ENCODE results near the gene KLF13. TPM values are rescaled to one million over a fixed set of nuclear protein-coding genes. Genes with fewer than 3 reads are reported as not detected.
A peak's percentile ranks its signal among the peaks of the same experiment; 100 is the strongest.

Gene KLF13
- total RNA-seq, 8 experiments from 2014 or later = 28.5 to 64.2 (median 42.6) TPM

- 40 to 73% (median 48%) methylated on average over 1 to 4 of the region's 21 CpGs; no CpG with 5 or more reads in 6 of the 10 experiments for WGBS, 10 experiments
- ATAC-seq (replicated peaks in 6 of 8) = no peak
- H3K4me3 ChIP-seq = peak overlapping the region in 2 of 5 donors; percentile 45 to 55
- H3K4me1 ChIP-seq (replicated peaks in 1 of 2) = peaks cover 11 to 14% of the 10 kb centered on the region in 2 donors
- in situ Hi-C loops (cut with MboI; ENCODE audit: low pct_unique_long_range_greater_than_20kb in 2 of 9, low sequenced_read_pairs in 9 of 9, unreplicated experiment in 9 of 9) = no loop called here
- no peak overlapping the region for H3K27ac ChIP-seq
These were observed 66.9 kb downstream of the KLF13 start for GRCh38 chr15:31393444-31394091.

GRCh38 chr15:31396881-31397560, 70.4 kb downstream of the KLF13 start:
- H3K4me3 ChIP-seq = no peak overlapping the region
- in situ Hi-C loops (cut with MboI; ENCODE audit: low pct_unique_long_range_greater_than_20kb in 2 of 9, low sequenced_read_pairs in 9 of 9, unreplicated experiment in 9 of 9) = no loop called here
- peaks cover 11 to 21% of the 10 kb centered on the region in 2 donors for H3K4me1 ChIP-seq (replicated peaks in 1 of 2)
- no peak overlapping the region for H3K27ac ChIP-seq
- WGBS, 10 experiments = 0 to 63% (median 27%) methylated on average over 1 to 4 of the region's 27 CpGs; no CpG with 5 or more reads in 4 of the 10 experiments
- ATAC-seq (replicated peaks in 6 of 8) = peak; percentile 74 to 91 (median 82)

GRCh38 chr15:31397851-31398661, 71.4 kb downstream of the KLF13 start:
- ATAC-seq (replicated peaks in 6 of 8) = no peak
- Histone ChIP-seq H3K27ac (no peak overlapping the region), H3K4me3 (no peak overlapping the region), H3K4me1 (replicated peaks in 1 of 2) (peaks cover 14 to 25% of the 10 kb centered on the region in 2 donors)
- 25 to 80% (median 70%) methylated on average over 1 to 9 of the region's 21 CpGs; no CpG with 5 or more reads in 5 of the 10 experiments for WGBS, 10 experiments
- in situ Hi-C loops (cut with MboI; ENCODE audit: low pct_unique_long_range_greater_than_20kb in 2 of 9, low sequenced_read_pairs in 9 of 9, unreplicated experiment in 9 of 9) = no loop called here

DNA sequence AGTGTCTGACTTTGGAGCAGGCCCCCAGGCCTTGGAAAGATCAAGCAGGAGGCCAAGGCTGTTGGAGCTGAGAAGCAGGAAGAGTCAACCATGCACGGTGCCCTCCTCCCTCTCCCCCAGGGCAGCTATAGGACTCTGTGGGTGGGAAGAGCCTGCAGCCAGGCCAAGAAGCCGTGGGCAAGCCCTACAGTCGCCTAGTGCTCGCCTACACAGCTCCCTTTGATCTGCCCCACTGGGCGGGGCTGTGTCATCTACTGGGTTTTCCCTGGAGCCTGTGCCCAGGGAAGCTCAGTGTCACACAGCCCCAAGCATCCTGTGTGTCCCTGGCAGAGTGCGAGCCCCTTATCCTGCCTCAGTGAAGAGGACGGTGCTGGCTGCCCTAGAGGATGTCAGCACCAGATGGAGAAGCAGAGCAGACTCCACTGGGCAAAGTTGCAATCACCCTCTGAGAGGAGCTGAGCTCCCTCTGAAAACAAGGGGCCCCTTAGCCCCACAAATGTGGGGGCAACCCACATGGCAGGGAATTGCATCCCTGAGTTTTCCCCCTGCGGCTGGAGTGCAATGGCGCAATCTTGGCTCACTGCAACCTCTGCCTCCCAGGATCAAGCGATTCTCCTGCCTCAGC, 72.2 kb downstream of the KLF13 start:
- Histone ChIP-seq H3K27ac (no peak overlapping the region), H3K4me1 (replicated peaks in 1 of 2) (peaks cover 14 to 25% of the 10 kb centered on the region in 2 donors), H3K4me3 (no peak overlapping the region)
- 0 to 92% (median 67%) methylated on average over 1 to 4 of the region's 10 CpGs; no CpG with 5 or more reads in 6 of the 10 experiments for WGBS, 10 experiments
- in situ Hi-C loops (cut with MboI; ENCODE audit: low pct_unique_long_range_greater_than_20kb in 2 of 9, low sequenced_read_pairs in 9 of 9, unreplicated experiment in 9 of 9) = no loop called here
- ATAC-seq (replicated peaks in 6 of 8) = peak in 2 of 8 experiments; percentile 3 to 11

DNA sequence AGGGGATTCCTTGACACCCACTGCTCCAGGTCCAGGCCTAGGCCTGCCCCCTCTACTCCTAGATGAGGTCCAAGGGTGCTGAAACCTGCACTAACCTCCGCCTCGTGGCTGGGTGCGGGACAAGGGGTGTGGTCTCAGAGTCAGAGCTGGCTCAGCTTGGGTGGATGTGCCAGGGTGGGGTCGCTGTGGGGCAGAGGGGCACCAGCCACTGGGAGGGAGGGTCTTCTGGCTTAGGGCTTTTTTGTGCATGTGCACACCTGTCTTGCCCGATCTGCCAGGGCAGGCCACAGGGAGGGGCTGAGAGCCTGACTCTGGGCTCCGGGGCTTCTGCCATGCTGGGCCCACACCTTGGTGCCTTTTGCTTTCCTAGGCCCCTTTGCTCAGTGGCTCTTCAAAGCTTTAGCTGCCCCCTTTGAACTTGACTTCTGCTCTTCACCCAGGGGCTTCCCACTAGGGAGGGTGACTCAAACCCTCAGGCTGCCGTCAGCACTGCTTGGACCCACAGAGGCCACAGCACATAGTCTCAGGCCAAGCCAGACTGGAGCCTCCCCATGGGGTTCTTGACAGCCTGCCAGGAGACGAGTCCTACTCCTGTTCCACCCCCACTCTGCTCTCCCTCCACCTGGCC, 73.0 kb downstream of the KLF13 start:
- ATAC-seq (replicated peaks in 6 of 8) = no peak
- H3K4me1 ChIP-seq (replicated peaks in 1 of 2) = peaks cover 14 to 25% of the 10 kb centered on the region in 2 donors
- 17 to 50% methylated on average over 1 of the region's 8 CpGs; no CpG with 5 or more reads in 8 of the 10 experiments for WGBS, 10 experiments
- no peak overlapping the region for H3K4me3 ChIP-seq
- H3K27ac ChIP-seq = no peak overlapping the region
- in situ Hi-C loops (cut with MboI; ENCODE audit: low pct_unique_long_range_greater_than_20kb in 2 of 9, low sequenced_read_pairs in 9 of 9, unreplicated experiment in 9 of 9) = no loop called here

DNA sequence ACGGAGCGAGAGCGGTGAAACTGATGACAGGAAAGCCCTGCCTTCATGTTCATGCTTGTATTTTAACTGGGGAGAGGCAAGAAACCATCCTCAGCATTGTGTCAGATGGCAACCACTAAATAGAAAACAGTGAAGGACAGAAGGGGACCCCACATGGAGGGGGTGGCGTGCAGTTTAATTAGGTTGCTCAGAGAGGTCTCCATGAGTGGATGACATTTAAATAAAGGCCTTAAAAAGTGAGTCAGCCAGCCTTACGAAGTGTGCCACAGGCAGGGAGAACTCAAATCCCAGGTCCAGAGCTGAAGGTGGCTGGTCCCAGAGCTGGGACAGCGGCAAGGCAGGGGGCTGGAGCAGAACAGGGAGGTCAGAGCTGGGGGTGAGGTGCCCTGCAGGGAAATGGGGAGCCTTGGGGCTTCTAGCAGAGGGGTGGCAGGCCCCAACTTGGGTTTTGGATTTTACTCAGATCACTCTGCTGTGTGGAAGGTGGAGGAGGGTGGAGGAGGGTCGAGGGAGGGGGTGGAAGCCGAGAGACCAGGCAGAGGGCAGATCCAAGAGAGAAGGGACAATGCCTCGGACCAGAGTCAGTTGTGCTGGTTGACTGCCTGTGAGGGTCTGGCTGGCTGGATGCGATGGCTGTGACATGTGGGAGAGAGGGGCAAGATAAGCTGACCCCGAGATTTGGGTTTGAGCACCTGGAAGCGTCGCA, 73.7 kb downstream of the KLF13 start:
- in situ Hi-C loops (cut with MboI; ENCODE audit: low pct_unique_long_range_greater_than_20kb in 2 of 9, low sequenced_read_pairs in 9 of 9, unreplicated experiment in 9 of 9) = no loop called here
- WGBS, 10 experiments = 82 to 100% (median 92%) methylated on average over 2 to 10 of the region's 13 CpGs; no CpG with 5 or more reads in 1 of the 10 experiments
- Histone ChIP-seq H3K4me3 (no peak overlapping the region), H3K4me1 (replicated peaks in 1 of 2) (peaks cover 14 to 25% of the 10 kb centered on the region in 2 donors), H3K27ac (no peak overlapping the region)
- no peak for ATAC-seq (replicated peaks in 6 of 8)

DNA sequence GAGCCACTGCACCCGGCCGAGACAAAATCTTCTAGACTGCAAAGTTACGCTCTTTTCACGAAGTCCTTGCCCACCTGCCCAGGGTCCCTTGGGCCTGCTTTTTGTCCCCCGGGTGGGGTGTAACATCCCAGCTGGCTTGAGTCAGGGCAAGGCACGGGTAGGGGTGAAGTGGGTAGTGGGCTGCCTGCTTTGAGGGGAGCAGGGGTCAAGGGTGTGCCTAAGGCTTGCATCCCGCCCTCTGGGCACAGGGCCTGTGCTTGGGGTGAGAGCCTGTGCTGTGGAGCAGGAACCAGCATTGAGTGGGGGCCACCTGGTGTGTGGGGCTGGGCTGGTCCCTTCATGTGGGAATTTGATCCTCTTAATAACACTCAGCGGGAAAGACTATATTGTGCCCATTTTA, 74.6 kb downstream of the KLF13 start:
- in situ Hi-C loops (cut with MboI; ENCODE audit: low pct_unique_long_range_greater_than_20kb in 2 of 9, low sequenced_read_pairs in 9 of 9, unreplicated experiment in 9 of 9) = no loop called here
- ATAC-seq (replicated peaks in 6 of 8) = no peak
- 60 to 100% (median 80%) methylated on average over 1 to 7 of the region's 8 CpGs; no CpG with 5 or more reads in 3 of the 10 experiments for WGBS, 10 experiments
- H3K4me1 ChIP-seq (replicated peaks in 1 of 2) = peaks cover 14 to 25% of the 10 kb centered on the region in 2 donors
- no peak overlapping the region for H3K4me3 ChIP-seq
- no peak overlapping the region for H3K27ac ChIP-seq

DNA sequence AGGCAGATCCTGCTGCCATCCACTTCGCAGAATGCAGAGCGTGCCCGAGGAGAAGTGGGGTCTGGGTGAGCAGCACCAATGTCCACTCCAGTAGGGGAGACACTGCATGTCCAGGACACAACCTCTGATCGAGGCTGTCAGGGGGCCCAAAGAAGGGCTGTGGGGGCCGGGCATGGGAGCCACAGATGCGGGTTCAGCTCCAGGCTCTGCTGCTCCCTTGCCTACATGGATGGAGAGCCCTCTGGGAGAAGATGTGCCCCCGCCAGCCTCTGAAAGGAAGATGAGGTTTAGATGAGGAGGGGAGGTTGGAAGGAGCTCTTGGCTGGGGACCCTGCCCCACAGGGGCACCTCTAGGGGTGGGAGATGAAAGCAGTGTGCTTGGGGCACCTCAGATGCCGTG, 75.4 kb downstream of the KLF13 start:
- ATAC-seq (replicated peaks in 6 of 8) = no peak
- in situ Hi-C loops (cut with MboI; ENCODE audit: low pct_unique_long_range_greater_than_20kb in 2 of 9, low sequenced_read_pairs in 9 of 9, unreplicated experiment in 9 of 9) = no loop called here
- no peak overlapping the region for H3K4me3 ChIP-seq
- no peak overlapping the region for H3K27ac ChIP-seq
- H3K4me1 ChIP-seq (replicated peaks in 1 of 2) = peaks cover 14 to 25% of the 10 kb centered on the region in 2 donors
- WGBS, 10 experiments = 88 to 100% (median 92%) methylated on average over 1 to 5 of the region's 8 CpGs; no CpG with 5 or more reads in 7 of the 10 experiments

DNA sequence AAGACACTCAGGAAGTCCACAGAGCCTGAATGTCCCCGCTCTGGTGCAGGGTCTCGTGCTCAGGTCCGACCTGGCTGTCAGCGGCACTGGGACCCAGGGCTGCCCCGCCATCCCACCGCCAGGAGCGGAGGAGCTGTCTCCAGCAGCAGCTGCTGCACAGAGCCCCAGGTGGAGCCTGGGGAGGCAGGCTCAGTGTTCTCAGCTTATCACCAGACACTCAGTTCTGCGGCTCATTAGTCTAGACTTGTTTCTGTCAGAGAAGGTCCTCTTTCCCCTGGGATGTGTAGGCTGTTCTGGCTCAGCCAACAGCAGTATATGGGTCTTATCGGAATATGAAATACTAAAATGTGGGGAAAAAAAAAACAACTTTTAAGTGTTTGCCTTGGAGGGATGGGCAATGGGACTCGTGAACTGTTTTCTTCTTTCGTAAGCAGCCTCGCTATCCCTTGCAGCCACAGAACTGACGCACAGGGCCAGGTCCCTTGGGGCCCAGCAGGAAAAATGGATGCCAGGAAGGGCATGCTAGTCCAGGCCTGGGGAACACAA, 75.9 kb downstream of the KLF13 start:
- H3K4me3 ChIP-seq = no peak overlapping the region
- H3K4me1 ChIP-seq (replicated peaks in 1 of 2) = peaks cover 10 to 21% of the 10 kb centered on the region in 2 donors
- peak in 5 of 8 experiments; percentile 67 to 85 (median 74) for ATAC-seq (replicated peaks in 6 of 8)
- 38 to 95% (median 81%) methylated on average over 2 to 12 of the region's 13 CpGs; no CpG with 5 or more reads in 2 of the 10 experiments for WGBS, 10 experiments
- in situ Hi-C loops (cut with MboI; ENCODE audit: low pct_unique_long_range_greater_than_20kb in 2 of 9, low sequenced_read_pairs in 9 of 9, unreplicated experiment in 9 of 9) = no loop called here
- no peak overlapping the region for H3K27ac ChIP-seq

DNA sequence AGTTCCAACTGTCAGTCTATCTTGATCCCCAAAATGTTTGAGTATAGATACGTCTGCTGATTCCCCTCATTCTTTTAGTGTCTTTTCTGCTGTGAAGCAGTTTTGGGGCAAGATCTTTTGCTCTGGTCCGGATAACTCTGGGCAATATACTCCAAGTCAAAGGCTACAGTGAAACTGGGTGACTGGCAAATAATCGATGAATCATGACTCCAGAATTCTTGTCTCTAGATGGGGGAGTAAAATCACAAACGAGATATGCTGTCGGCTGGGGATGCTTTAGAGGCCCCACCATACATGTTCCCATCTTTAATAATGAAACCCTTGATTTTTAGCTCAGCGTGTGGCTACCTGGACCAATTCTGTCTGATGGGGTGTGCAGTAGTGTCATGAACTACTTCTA, 76.5 kb downstream of the KLF13 start:
- Histone ChIP-seq H3K27ac (no peak overlapping the region), H3K4me1 (replicated peaks in 1 of 2) (peaks cover 4 to 16% of the 10 kb centered on the region in 2 donors), H3K4me3 (no peak overlapping the region)
- no peak for ATAC-seq (replicated peaks in 6 of 8)
- WGBS, 10 experiments = 63 to 100% (median 87%) methylated on average over 1 to 6 of the region's 6 CpGs; no CpG with 5 or more reads in 2 of the 10 experiments
- in situ Hi-C loops (cut with MboI; ENCODE audit: low pct_unique_long_range_greater_than_20kb in 2 of 9, low sequenced_read_pairs in 9 of 9, unreplicated experiment in 9 of 9) = no loop called here

DNA sequence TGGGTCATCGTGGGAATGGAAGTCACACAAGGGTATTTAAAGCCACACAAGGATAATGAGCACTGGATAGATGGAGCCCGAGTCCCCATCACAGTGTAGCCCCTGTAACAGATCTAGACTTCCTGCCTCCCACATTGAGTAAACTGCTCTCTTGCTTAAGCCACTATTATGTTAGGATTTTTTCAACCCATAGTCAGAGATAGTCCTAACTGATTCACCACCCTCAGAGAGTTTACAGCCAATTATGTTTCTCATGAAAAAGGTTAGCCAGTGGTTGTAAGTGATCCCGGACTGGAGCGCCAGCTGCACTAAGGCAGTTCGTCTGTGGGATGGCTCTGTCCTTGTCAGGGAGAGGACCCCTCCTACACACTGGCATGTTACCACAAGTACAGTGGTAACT, 77.0 kb downstream of the KLF13 start:
- no peak overlapping the region for H3K4me3 ChIP-seq
- ATAC-seq (replicated peaks in 6 of 8) = no peak
- 20 to 100% (median 86%) methylated on average over 1 to 4 of the region's 5 CpGs; no CpG with 5 or more reads in 4 of the 10 experiments for WGBS, 10 experiments
- H3K27ac ChIP-seq = no peak overlapping the region
- in situ Hi-C loops (cut with MboI; ENCODE audit: low pct_unique_long_range_greater_than_20kb in 2 of 9, low sequenced_read_pairs in 9 of 9, unreplicated experiment in 9 of 9) = no loop called here
- H3K4me1 ChIP-seq (replicated peaks in 1 of 2) = peaks cover 3 to 13% of the 10 kb centered on the region in 2 donors
